Ramos (cell line): ENCODE results near the gene USP10.

ENCODE experiments used
- in situ Hi-C: fragments of 300-500 bp; cut with MboI; formaldehyde crosslinking; loops from one replicate; pipeline ENCODE4 v1.14.3; 2022; ENCODE audit warnings: low sequenced_read_pairs; ENCODE audit not compliant: unreplicated experiment

The USP10 gene

GRCh38 chr16:84789431-84789830, 89.6 kb downstream of the USP10 start:
- in situ Hi-C loops = no loop called here

- in situ Hi-C loops = no loop called here
Observed at GRCh38 chr16:84790301-84790700, 90.5 kb downstream of the USP10 start.

GRCh38 chr16:84791088-84791487, 91.3 kb downstream of the USP10 start:
- in situ Hi-C loops = no loop called here

GRCh38 chr16:84791501-84791900, 91.7 kb downstream of the USP10 start:
- in situ Hi-C loops = no loop called here

GRCh38 chr16:84794186-84794585, 94.4 kb downstream of the USP10 start:
- in situ Hi-C loops = no loop called here

- in situ Hi-C loops = no loop called here
Observed at GRCh38 chr16:84794626-84795025, 94.8 kb downstream of the USP10 start.

- in situ Hi-C loops = no loop called here
Observed at GRCh38 chr16:84795329-84796053, 95.7 kb downstream of the USP10 start.

- in situ Hi-C loops = no loop called here
Observed at GRCh38 chr16:84800158-84800978, 100.6 kb downstream of the USP10 start.

GRCh38 chr16:84803146-84803545, 103.3 kb downstream of the USP10 start:
- in situ Hi-C loops = no loop called here

- in situ Hi-C loops = no loop called here
Observed at GRCh38 chr16:84804326-84804725, 104.5 kb downstream of the USP10 start.

- in situ Hi-C loops = no loop called here
Observed at GRCh38 chr16:84806256-84806889, 106.6 kb downstream of the USP10 start.

- in situ Hi-C loops = no loop called here
Observed at GRCh38 chr16:84806890-84807258, 107.1 kb downstream of the USP10 start.

- in situ Hi-C loops = no loop called here
Observed at GRCh38 chr16:84807776-84808175, 108.0 kb downstream of the USP10 start.

- in situ Hi-C loops = no loop called here
Observed at GRCh38 chr16:84808826-84809225, 109.0 kb downstream of the USP10 start.

GRCh38 chr16:84810518-84811273, 110.9 kb downstream of the USP10 start:
- in situ Hi-C loops = no loop called here

- in situ Hi-C loops = no loop called here
Observed at GRCh38 chr16:84811529-84811928, 111.7 kb downstream of the USP10 start.

- in situ Hi-C loops = no loop called here
Observed at GRCh38 chr16:84813141-84813934, 113.5 kb downstream of the USP10 start.

GRCh38 chr16:84815462-84815861, 115.7 kb downstream of the USP10 start:
- in situ Hi-C loops = no loop called here

GRCh38 chr16:84816023-84816422, 116.2 kb downstream of the USP10 start:
- in situ Hi-C loops = no loop called here

- in situ Hi-C loops = no loop called here
Observed at GRCh38 chr16:84816485-84816884, 116.7 kb downstream of the USP10 start.
